GM10248 (cell line): Measurements from ENCODE around the gene MKI67.

Experiments
- CTCF ChIA-PET: fragments of 300-600 bp; sonication (Branson Sonifier 250); formaldehyde crosslinking; extraction: SDS; loops from one replicate; lab custom pipeline; 2021; ENCODE audit warnings: antibody characterized with exemption; lab: Yijun Ruan, JAX
- POLR2A ChIA-PET: fragments of 350-650 bp; sonication (Branson Sonifier 250); formaldehyde crosslinking; extraction: SDS; loops from one replicate; lab custom pipeline; 2020; ENCODE audit warnings: antibody characterized with exemption; lab: Yijun Ruan, JAX
- DNase-seq: peaks from one replicate; pipeline ENCODE4 v3.0.0; 2012; ENCODE audit errors: extremely low spot score
- TF ChIP-seq, protein P1 (sequence below): IDR thresholded peaks from 2 replicates; pipeline ENCODE4 v1.5.1; 2012; ENCODE audit warnings: mild to moderate bottlenecking, low read depth; ENCODE audit errors: extremely low read depth, missing control alignments, control extremely low read depth

Gene MKI67

DNA sequence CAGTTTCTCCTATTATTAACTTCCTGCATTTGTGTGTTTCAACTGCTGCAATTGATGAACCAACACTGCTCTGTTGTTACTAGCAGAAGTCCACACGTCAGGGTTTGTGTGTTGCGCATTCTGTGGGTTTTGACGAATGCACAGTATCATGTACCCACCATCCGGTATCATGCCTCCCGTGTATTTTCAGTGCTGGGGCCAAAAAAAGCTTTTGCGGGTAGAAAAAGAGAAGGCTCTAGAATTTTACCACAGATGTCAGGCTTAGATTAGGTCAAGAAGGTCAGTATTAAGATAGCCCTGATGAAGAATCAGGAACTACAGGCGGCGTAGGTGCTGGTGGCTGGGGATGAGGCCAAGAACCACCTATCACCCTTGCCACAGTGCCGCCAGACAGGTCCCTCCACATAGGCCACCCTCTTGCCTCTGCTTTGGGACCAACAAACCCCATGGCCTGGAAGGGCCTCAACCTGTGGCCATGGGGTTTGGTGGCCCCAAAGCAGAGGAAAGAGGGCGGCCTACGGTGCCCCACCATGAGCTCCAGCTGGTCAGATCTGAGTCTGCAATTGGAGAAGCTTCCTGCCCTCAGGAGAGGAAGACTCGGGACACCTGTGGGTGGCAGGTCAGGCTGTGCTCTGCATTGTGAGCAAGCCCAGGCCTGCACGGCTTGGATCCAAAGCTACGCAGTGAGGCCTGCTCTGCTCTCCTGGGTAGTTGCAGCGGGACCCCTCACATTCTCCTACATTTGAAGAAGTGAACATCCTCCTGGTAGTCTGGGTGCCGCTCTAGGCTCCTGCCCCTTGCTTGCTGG, 71.9 kb downstream of the MKI67 start:
- ChIA-PET POLR2A (no interaction called here), CTCF (interaction anchor here (0.9 to 2.3 kb wide), 4 partner anchors 9 to 43 kb away, joined by 3 to 16 read pairs (median 4); no protein-coding TSS in a partner anchor)
- TF ChIP-seq, protein P1, sequence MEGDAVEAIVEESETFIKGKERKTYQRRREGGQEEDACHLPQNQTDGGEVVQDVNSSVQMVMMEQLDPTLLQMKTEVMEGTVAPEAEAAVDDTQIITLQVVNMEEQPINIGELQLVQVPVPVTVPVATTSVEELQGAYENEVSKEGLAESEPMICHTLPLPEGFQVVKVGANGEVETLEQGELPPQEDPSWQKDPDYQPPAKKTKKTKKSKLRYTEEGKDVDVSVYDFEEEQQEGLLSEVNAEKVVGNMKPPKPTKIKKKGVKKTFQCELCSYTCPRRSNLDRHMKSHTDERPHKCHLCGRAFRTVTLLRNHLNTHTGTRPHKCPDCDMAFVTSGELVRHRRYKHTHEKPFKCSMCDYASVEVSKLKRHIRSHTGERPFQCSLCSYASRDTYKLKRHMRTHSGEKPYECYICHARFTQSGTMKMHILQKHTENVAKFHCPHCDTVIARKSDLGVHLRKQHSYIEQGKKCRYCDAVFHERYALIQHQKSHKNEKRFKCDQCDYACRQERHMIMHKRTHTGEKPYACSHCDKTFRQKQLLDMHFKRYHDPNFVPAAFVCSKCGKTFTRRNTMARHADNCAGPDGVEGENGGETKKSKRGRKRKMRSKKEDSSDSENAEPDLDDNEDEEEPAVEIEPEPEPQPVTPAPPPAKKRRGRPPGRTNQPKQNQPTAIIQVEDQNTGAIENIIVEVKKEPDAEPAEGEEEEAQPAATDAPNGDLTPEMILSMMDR: no peak
- DNase-seq: no peak

DNA sequence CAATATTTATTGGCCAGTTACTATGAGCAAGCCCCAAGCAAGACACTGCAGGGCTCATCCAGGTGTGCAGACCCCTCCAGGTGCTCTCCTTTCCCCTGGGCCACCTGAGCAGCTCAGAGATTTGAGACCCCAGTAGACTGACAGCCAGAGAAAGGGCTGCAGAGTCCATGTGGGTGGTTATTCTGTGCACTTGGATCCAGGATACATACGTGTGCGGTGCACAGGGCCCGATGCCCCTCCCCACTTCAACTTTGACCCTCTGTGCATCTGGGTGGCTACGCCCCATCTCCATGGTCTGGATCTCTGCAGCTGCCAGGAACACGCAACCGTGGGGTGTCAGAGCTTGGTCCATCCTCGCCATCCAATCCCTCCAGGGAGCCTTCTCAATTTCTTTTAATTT, 72.9 kb downstream of the MKI67 start:
- ChIA-PET POLR2A (no interaction called here), CTCF (interaction anchor here (0.9 to 2.3 kb wide), 3 partner anchors 8 to 42 kb away, joined by 3 to 16 read pairs (median 3); no protein-coding TSS in a partner anchor)
- DNase-seq: no peak
- TF ChIP-seq, protein P1: no peak

- CTCF ChIA-PET: interaction anchor here (0.9 to 10.2 kb wide), 7 partner anchors 9 to 41 kb away, joined by 3 to 132 read pairs (median 8); no protein-coding TSS in a partner anchor
- DNase-seq: no peak
Observed at GRCh38 chr10:128052696-128053095, 73.5 kb downstream of the MKI67 start.

GRCh38 chr10:128051548-128051947, 74.7 kb downstream of the MKI67 start:
- TF ChIP-seq, protein P1: no peak
- CTCF ChIA-PET: interaction anchor here (0.9 to 10.2 kb wide), 9 partner anchors 10 to 40 kb away, joined by 3 to 132 read pairs (median 4); no protein-coding TSS in a partner anchor
- DNase-seq: no peak
- POLR2A ChIA-PET: no interaction called here

More at GRCh38 chr10:128052696-128053095, 73.5 kb downstream of the MKI67 start:
- POLR2A ChIA-PET: no interaction called here
- TF ChIP-seq, protein P1: no peak

DNA sequence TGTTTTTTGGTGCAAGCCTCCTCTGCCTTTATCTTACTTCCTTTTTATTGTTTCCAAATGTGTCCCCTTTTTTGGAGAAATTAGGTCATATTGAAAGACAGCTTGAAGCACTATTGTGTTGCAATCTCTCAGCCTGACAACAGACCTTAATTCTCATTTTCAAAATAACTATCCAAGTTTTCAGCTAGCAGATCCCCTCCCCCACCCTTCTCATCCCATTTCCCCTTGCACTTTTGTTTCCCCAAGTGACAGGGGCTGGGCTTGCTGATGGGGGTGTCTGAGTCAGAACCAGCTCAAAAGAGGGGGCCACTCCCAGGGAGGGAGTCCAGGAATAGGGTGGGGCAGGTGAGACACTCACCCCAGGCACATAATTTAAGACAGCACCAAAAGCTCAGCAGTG, 75.3 kb downstream of the MKI67 start:
- ChIA-PET CTCF (interaction anchor here (0.6 to 10.2 kb wide), 6 partner anchors 10 to 161 kb away, joined by 3 to 132 read pairs (median 9); no protein-coding TSS in a partner anchor), POLR2A (no interaction called here)
- TF ChIP-seq, protein P1: no peak

DNA sequence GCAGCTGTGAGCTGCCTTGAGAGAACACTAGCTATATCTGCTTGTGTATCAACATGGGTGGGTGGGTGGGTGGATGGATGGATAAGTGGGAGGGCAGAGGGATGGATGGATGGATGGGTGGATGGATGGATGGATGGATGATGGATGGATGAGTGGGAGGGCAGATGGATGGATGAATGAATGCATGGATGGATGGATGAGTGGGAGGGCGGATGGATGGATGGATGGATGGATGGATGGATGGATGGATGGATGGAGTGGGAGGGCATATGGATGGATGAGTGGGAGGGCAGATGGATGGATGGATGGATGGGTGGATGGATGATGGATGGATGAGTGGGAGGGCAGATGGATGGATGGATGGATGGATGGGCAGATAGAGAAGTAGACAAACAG, 76.1 kb downstream of the MKI67 start:
- DNase-seq: no peak
- ChIA-PET POLR2A (no interaction called here), CTCF (interaction anchor here (1.7 to 10.2 kb wide), 3 partner anchors 13 to 39 kb away, joined by 4 to 132 read pairs (median 39); no protein-coding TSS in a partner anchor)
- TF ChIP-seq, protein P1: no peak

More for the DNA sequence above, 75.3 kb downstream of the MKI67 start:
- no peak for DNase-seq
